NCI-H510A treated with DMSO at 0.1 percent for 48 hours (cell line): ENCODE data around the gene KCNS3.

Source experiments
- DNase-seq: peaks from one replicate; lab custom pipeline; 2025; lab: John Stamatoyannopoulos, UW

Gene KCNS3, protein sequence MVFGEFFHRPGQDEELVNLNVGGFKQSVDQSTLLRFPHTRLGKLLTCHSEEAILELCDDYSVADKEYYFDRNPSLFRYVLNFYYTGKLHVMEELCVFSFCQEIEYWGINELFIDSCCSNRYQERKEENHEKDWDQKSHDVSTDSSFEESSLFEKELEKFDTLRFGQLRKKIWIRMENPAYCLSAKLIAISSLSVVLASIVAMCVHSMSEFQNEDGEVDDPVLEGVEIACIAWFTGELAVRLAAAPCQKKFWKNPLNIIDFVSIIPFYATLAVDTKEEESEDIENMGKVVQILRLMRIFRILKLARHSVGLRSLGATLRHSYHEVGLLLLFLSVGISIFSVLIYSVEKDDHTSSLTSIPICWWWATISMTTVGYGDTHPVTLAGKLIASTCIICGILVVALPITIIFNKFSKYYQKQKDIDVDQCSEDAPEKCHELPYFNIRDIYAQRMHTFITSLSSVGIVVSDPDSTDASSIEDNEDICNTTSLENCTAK

GRCh38 chr2:17878281-17879136, at the start of gene KCNS3:
KCNS3 (plus strand) TSS chr2:17878667; CDS start chr2:17931009, 52,342 bp downstream.
- DNase-seq: peak; percentile 55

GRCh38 chr2:17830053-17831034, 48.1 kb upstream of the KCNS3 start:
- no peak for DNase-seq

DNA sequence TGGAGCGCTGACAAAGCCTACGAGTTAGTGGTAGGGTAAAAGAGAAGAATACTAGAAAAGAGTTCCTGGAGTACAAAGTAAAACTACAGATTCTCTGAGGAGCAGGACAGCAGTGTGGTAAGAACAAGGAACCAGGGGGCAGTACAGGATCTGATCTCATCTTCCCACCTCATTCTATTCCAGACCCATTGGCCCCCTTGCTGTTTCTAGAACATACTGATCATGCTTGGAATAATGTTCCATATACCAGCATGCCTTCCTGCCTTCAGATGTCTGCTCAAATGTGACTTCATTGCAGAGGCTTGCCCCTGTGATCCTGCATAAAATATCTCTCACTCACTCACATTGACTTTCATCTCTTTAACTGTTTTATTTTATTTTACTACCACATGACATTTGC, 43.0 kb upstream of the KCNS3 start:
- DNase-seq: no peak

DNA sequence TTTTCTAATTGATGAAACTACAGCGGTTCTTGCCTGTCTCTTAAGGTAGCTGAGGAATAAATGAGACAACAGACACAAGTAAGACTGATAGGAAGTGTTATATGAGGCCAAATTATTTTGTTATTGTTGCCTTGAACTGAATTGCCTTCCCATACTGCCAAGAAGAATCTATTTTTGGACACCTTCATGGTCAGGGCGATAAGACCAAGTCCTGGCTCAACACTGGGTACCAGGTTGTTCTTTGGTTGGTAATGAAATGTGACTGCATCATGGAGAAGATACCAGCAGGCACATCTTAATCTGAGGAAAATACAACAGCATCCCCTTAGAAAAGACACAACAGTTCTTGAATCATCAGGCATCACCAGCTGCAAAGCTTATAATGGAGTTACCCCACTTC, 38.5 kb upstream of the KCNS3 start:
- DNase-seq: no peak

GRCh38 chr2:17843457-17843856, 35.0 kb upstream of the KCNS3 start:
- no peak for DNase-seq

DNA sequence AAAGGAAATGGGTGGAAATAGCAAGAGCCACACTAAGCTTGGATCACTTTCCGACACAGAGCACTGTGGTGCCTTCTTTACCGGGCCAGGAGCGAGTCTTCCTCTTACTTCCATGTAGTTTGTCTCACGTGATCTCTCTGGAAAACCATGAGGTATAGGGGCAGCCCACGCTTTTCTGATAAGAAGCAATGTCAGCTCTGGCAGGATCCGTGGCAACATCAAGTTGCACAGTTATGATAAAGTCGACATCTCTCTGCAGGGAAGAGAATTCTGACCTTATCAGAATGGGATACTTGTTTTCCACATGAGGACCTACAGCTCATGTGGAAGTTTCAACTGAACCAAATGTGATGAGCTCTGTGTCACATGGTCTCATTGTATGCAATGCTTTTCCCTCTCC, 32.7 kb upstream of the KCNS3 start:
- DNase-seq: no peak

- no peak for DNase-seq
Measured at GRCh38 chr2:17846676-17847075, 31.8 kb upstream of the KCNS3 start.

- no peak for DNase-seq
Measured at GRCh38 chr2:17847236-17847635, 31.2 kb upstream of the KCNS3 start.

DNA sequence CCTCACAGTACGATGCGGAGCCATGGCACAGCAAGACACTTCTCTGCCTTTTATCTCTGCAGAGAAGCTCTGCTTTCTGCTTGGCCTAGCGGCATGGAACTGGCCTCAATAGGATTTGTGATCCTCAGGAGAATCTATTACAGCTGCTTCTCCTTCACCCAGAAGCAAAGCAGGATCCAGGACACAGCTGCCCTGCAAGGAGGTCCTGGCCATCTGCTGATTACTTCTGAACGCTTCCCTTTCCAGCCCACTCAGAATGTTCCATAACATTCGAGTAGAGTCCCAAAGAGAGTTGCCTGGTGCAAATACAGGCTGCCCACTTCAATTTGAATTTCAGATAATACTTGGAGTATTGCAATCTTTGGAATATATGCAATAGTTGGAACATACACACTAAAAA, 29.2 kb upstream of the KCNS3 start:
- DNase-seq: no peak

- no peak for DNase-seq
Measured at GRCh38 chr2:17850151-17850550, 28.3 kb upstream of the KCNS3 start.

GRCh38 chr2:17851731-17852585, 26.5 kb upstream of the KCNS3 start:
- peak; percentile 63 for DNase-seq

GRCh38 chr2:17853799-17854198, 24.7 kb upstream of the KCNS3 start:
- DNase-seq: no peak

GRCh38 chr2:17857021-17857420, 21.4 kb upstream of the KCNS3 start:
- no peak for DNase-seq

DNA sequence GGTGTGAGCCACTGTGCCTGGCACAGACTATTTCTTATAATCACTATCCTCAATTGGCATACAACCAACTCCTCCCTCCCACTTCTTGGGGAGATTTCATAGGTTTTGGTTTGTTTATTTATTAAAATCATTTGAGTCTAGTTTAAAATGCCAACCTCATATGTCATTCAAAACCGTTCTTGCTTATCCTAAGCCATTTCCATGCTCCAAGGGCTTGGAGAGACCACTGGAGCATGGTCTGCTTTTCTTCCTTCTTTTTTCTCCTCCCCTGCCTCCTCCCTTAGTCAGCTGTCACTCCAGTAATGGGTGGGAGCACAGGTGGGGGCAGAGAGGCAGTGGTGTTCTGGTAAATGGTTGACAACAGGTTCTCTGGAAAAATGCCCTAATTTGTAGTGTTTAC, 20.4 kb upstream of the KCNS3 start:
- no peak for DNase-seq

DNA sequence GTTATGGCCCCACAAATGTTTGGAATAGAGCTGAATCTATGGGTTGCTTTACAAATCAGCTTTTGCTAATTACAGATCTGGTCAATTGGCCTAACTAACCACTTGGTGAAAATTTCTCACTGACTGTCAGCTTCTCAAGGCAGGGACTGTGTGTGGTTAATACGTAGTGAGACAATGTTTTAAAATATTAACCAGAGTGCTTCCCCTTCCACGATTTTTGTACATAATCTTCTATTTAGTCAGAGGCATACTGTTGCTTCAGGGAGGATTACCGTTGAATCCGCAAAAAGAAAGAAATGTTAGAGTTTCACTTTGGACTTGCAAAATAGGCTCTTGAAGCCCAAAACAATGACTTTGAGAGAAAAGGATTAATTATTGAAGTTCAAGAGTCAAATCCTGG, 14.9 kb upstream of the KCNS3 start:
- DNase-seq: no peak

GRCh38 chr2:17864676-17865075, 13.8 kb upstream of the KCNS3 start:
- DNase-seq: no peak

GRCh38 chr2:17867133-17867532, 11.3 kb upstream of the KCNS3 start:
- DNase-seq: no peak

- DNase-seq: no peak
Measured at GRCh38 chr2:17869128-17869527, 9.3 kb upstream of the KCNS3 start.

DNA sequence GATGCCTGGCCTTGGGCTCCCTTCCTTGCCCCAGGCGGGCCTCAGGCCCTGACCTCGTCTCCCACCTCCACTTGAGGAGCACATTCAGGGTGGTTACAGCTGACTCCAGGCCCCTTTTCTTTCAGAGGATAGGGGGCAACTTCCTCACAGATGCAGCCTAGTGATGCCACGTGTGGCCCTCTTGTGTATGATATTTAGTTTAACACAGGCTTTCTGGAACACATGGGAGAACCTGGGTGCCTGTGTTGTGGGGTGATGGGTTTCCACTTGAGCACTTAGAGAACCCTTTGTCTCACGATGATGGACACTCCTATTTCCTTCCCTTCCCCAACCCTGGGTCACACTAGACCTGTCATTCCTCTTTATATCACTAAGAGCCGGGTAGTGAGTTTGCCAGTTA, 6.8 kb upstream of the KCNS3 start:
- no peak for DNase-seq

- no peak for DNase-seq
Measured at GRCh38 chr2:17873021-17873420, 5.4 kb upstream of the KCNS3 start.

DNA sequence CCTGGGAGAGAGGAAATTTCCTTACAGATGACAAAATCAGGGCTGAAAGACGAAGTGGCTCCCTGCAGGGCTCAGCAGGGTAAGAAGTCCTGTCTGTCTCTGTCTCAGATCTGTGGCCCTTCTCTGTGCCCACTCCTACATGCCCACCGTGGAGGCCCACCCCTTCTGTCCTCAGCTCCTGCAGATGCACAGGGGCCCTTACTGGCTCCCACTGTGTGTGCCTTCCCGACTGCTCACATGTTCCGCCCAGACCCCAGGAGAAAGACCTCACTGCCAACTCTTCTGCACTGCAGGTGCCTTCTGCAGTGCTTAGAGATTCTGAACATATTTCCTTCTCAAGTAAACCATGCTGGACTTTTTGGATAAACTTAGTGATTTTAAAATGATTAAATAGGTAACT, 1.9 kb upstream of the KCNS3 start:
- DNase-seq: no peak
